IMR-90 (cell line): ENCODE data around the gene DERL3. TPM values are rescaled to one million over a fixed set of nuclear protein-coding genes. Genes with fewer than 3 reads are reported as not detected.

Experiments used
- ATAC-seq: fragments of 200-7000 bp; cut with Tn5 transposase; 2 replicates; pipeline ENCODE4 v1.9.1; 2020; ENCODE audit warnings: low read depth, mild to moderate bottlenecking, moderate library complexity
- BruUV-seq: library from RNA; stranded (reverse); fragments of 400-500 nt; replicated peaks from 2 replicates; lab custom pipeline; 2021; lab: Mats Ljungman, UMichigan
- CTCF ChIA-PET: fragments of 300-600 bp; formaldehyde crosslinking; extraction: SDS; loops from one replicate; lab custom pipeline; 2021; ENCODE audit warnings: antibody characterized with exemption; lab: Yijun Ruan, JAX
- POLR2A ChIA-PET: fragments of 300-600 bp; sonication (Branson Sonifier 250); formaldehyde crosslinking; loops from one replicate; lab custom pipeline; 2022; ENCODE audit warnings: antibody characterized with exemption; ENCODE audit not compliant: unreplicated experiment; lab: Charles Lee
- DNase-seq: peaks from one replicate; pipeline ENCODE4 v3.0.0; 2013
- H2AFZ ChIP-seq: replicated peaks from 2 replicates; pipeline ENCODE3; 2013; ENCODE audit warnings: low read length, mild to moderate bottlenecking; ENCODE audit not compliant: poor library complexity
- H2AK5ac ChIP-seq: 2 replicates; pipeline ENCODE4 v1.6.1; 2013; ENCODE audit warnings: low read depth, low read length, inconsistent platforms
- H2AK9ac ChIP-seq: replicated peaks from 2 replicates; pipeline ENCODE3; 2013; ENCODE audit warnings: mild to moderate bottlenecking, low read depth, low read length, moderate library complexity; ENCODE audit not compliant: poor library complexity
- H2BK120ac ChIP-seq: 2 replicates; pipeline ENCODE4 v1.6.1; 2013; ENCODE audit warnings: low read depth, low read length, inconsistent platforms
- H2BK15ac ChIP-seq: 3 replicates; pipeline ENCODE4 v1.6.1; 2013; ENCODE audit warnings: low read depth, low read length, inconsistent platforms
- H2BK20ac ChIP-seq: 2 replicates; pipeline ENCODE4 v1.6.1; 2013; ENCODE audit warnings: low read depth, mild to moderate bottlenecking, inconsistent platforms, low read length, moderate library complexity
- H2BK5ac ChIP-seq: 2 replicates; pipeline ENCODE4 v1.6.1; 2013; ENCODE audit warnings: mild to moderate bottlenecking, low read depth, low read length, inconsistent platforms; ENCODE audit not compliant: poor library complexity, severe bottlenecking
- H3K14ac ChIP-seq: replicated peaks from 2 replicates; pipeline ENCODE4 v1.6.1; 2013; ENCODE audit warnings: low read depth, low read length, inconsistent platforms
- H3K18ac ChIP-seq: 2 replicates; pipeline ENCODE4 v1.6.1; 2013; ENCODE audit warnings: low read depth, low read length, control low read depth
- H3K23ac ChIP-seq: 2 replicates; pipeline ENCODE4 v1.6.1; 2013; ENCODE audit warnings: low read depth, low read length, inconsistent platforms
- H3K27ac ChIP-seq: 2 replicates; pipeline ENCODE4 v1.5.1; 2013; ENCODE audit warnings: mild to moderate bottlenecking, control low read depth, low read length; ENCODE audit not compliant: insufficient read depth
- H3K27me3 ChIP-seq: 2 replicates; pipeline ENCODE4 v1.6.1; 2013; ENCODE audit warnings: low read length; ENCODE audit not compliant: control insufficient read depth, insufficient read depth
- H3K36me3 ChIP-seq: 2 replicates; pipeline ENCODE4 v1.6.1; 2013; ENCODE audit warnings: low read length, mixed read lengths; ENCODE audit not compliant: control insufficient read depth, insufficient read depth
- H3K4ac ChIP-seq: 2 replicates; pipeline ENCODE4 v1.6.1; 2013; ENCODE audit warnings: low read depth, low read length, inconsistent platforms
- H3K4me1 ChIP-seq: 2 replicates; pipeline ENCODE4 v1.6.1; 2013; ENCODE audit warnings: low read length, mixed read lengths; ENCODE audit not compliant: control insufficient read depth, insufficient read depth
- H3K4me2 ChIP-seq: 2 replicates; pipeline ENCODE4 v1.6.1; 2013; ENCODE audit warnings: low read depth, mild to moderate bottlenecking, control low read depth, low read length, moderate library complexity
- H3K4me3 ChIP-seq: 2 replicates; pipeline ENCODE4 v1.5.1; 2013; ENCODE audit warnings: low read depth, mild to moderate bottlenecking, control low read depth, low read length, moderate library complexity; ENCODE audit not compliant: insufficient read depth
- H3K56ac ChIP-seq: 2 replicates; pipeline ENCODE4 v1.6.1; 2013; ENCODE audit warnings: low read length, inconsistent platforms; ENCODE audit not compliant: insufficient read depth; ENCODE audit errors: extremely low read depth
- H3K79me1 ChIP-seq, 2 experiments: 2 replicates each; pipeline ENCODE4 v1.6.1; 2013; ENCODE audit warnings: low read length in 2 of 2, inconsistent platforms in 1 of 2, low read depth in 1 of 2
- H3K9ac ChIP-seq: 2 replicates; pipeline ENCODE4 v1.6.1; 2013; ENCODE audit warnings: low read depth, low read length, control low read depth
- H3K9me1 ChIP-seq: 2 replicates; pipeline ENCODE4 v1.6.1; 2013; ENCODE audit warnings: low read length, inconsistent platforms; ENCODE audit not compliant: insufficient read depth
- H3K9me3 ChIP-seq: 2 replicates; pipeline ENCODE4 v1.6.1; 2013; ENCODE audit warnings: low read length; ENCODE audit not compliant: control insufficient read depth, insufficient read depth
- H4K20me1 ChIP-seq: 2 replicates; pipeline ENCODE4 v1.6.1; 2013; ENCODE audit warnings: low read length, inconsistent platforms; ENCODE audit not compliant: insufficient read depth
- H4K5ac ChIP-seq: 2 replicates; pipeline ENCODE4 v1.6.1; 2013; ENCODE audit warnings: mild to moderate bottlenecking, low read depth, low read length, control low read depth
- H4K8ac ChIP-seq, 2 experiments: 2 replicates each; pipeline ENCODE4 v1.6.1; 2013; ENCODE audit warnings: low read depth in 2 of 2, low read length in 2 of 2, control low read depth in 1 of 2, inconsistent platforms in 1 of 2
- H4K91ac ChIP-seq: 2 replicates; pipeline ENCODE4 v1.6.1; 2013; ENCODE audit warnings: low read depth, low read length, inconsistent platforms; ENCODE audit not compliant: insufficient read depth
- CEBPB ChIP-seq: IDR thresholded peaks from 2 replicates; pipeline ENCODE4 v1.6.1; 2012; ENCODE audit warnings: low read depth, low read length, improper control_type of control experiment
- ELK1 ChIP-seq: fragments of 150-350 bp; IDR thresholded peaks from 2 replicates; pipeline ENCODE4 v1.6.1; 2016; ENCODE audit warnings: low read depth, mild to moderate bottlenecking, low read length, moderate library complexity, borderline replicate concordance
- MAFK ChIP-seq: IDR thresholded peaks from 2 replicates; pipeline ENCODE4 v1.6.1; 2012; ENCODE audit warnings: low read depth, low read length, improper control_type of control experiment
- MXI1 ChIP-seq: IDR thresholded peaks from 2 replicates; pipeline ENCODE4 v1.6.1; 2012; ENCODE audit warnings: low read depth, mild to moderate bottlenecking, low read length, moderate library complexity, borderline replicate concordance
- POLR2A ChIP-seq: IDR thresholded peaks from 2 replicates; pipeline ENCODE4 v1.6.1; 2012; ENCODE audit warnings: mild to moderate bottlenecking, low read depth, low read length
- RCOR1 ChIP-seq: IDR thresholded peaks from 2 replicates; pipeline ENCODE4 v1.6.1; 2012; ENCODE audit warnings: mild to moderate bottlenecking, low read length, improper control_type of control experiment; ENCODE audit not compliant: insufficient replicate concordance
- RFX5 ChIP-seq: IDR thresholded peaks from 2 replicates; pipeline ENCODE4 v1.8.0; 2012; ENCODE audit warnings: low read depth, mild to moderate bottlenecking, low read length, moderate library complexity
- WGBS, 2 experiments: methylation state at CpG; one replicate each; pipeline versions ENCODE4 v1.1.5 to v1.1.7; 2013; ENCODE audit warnings: missing lambda C conversion rate in 2 of 2; ENCODE audit not compliant: insufficient read length in 1 of 2; ENCODE audit errors: extremely low coverage in 2 of 2; 5-methylcytosine and 5-hydroxymethylcytosine counted together
- dilution Hi-C: fragments of 300-500 bp; cut with HindIII; formaldehyde crosslinking; loops from one replicate; pipeline ENCODE4 v1.14.3; 2018; ENCODE audit warnings: low sequenced_read_pairs; ENCODE audit not compliant: unreplicated experiment
- in situ Hi-C: fragments of 300-500 bp; cut with MboI; formaldehyde crosslinking; loops from 3 replicates; pipeline ENCODE4 v1.14.3; 2019; ENCODE audit warnings: low sequenced_read_pairs, inconsistent platforms, mixed read lengths
- intact Hi-C: fragments of 100-400 bp; cut with micrococcal nuclease; formaldehyde crosslinking; loops from 2 replicates; pipeline ENCODE4 v1.10.0; 2022
- polyA plus RNA-seq, 3 experiments: library from polyadenylated mRNA; depleted of rRNA; stranded (reverse); fragments of >200 nt; gene quantifications; 2 replicates each; pipeline ENCODE4 v1.2.3, GENCODE V29; 2012; ENCODE audit warnings: low replicate concordance in 1 of 3
- total RNA-seq: library from RNA; depleted of rRNA; stranded (reverse); fragments of >200 nt; gene quantifications from 2 replicates; pipeline ENCODE4 v1.2.3, GENCODE V29; 2012
- TF ChIP-seq, protein P1 (sequence below): fragments of 150-350 bp; IDR thresholded peaks from 2 replicates; pipeline ENCODE4 v1.6.1; 2017; ENCODE audit warnings: mild to moderate bottlenecking, antibody characterized with exemption, low read length, low read depth
- TF ChIP-seq, protein P2 (sequence below): conservative IDR thresholded peaks from 2 replicates; pipeline ENCODE4 v1.5.1; 2012; ENCODE audit warnings: mild to moderate bottlenecking, low read depth, low read length, improper control_type of control experiment

DERL3 gene
- total and polyA plus RNA-seq, 2 of the 4 experiments (the other 2 are of a cell fraction), result 0.18 to 0.62 TPM

GRCh38 chr22:23883658-23884057 is 44.9 kb upstream of the DERL3 start:
- Histone ChIP-seq H3K14ac (no peak overlapping the region), H2BK20ac (no peak overlapping the region), H3K36me3 (peaks cover 1% of the 10 kb centered on the region; the same call in 1 of the 2 replicates), H3K18ac (no peak overlapping the region), H2BK5ac (no peak overlapping the region), H2AK5ac (no peak overlapping the region), H3K4ac (no peak overlapping the region), H3K4me1 (peaks cover 2% of the 10 kb centered on the region; the same call in 1 of the 2 replicates), H4K20me1 (no peaks in the 10 kb centered on the region), H3K27me3 (no peaks in the 10 kb centered on the region), H3K9me3 (no peaks in the 10 kb centered on the region), H2BK15ac (no peak overlapping the region), H3K56ac (no peak overlapping the region), H3K4me2 (no peak overlapping the region), H3K27ac (no peak overlapping the region), H4K8ac (no peak overlapping the region), H3K4me3 (no peak overlapping the region), H4K91ac (no peak overlapping the region), H2AK9ac (no peak overlapping the region), H3K9ac (no peak overlapping the region), H2BK120ac (no peak overlapping the region), H2AFZ (no peak overlapping the region), H3K23ac (no peak overlapping the region), H3K9me1 (0 out of 2 replicates have a peak, but pooled peaks cover 3% of the 10 kb centered on the region), H4K5ac (no peak overlapping the region), H3K79me1 (no peaks in the 10 kb centered on the region)
- BruUV-seq, result no TSS peak
- POLR2A ChIA-PET, result no interaction called here
- no CpG with 5 or more reads among the region's 9 CpGs for WGBS, 2 experiments
- DNase-seq (no peak), ATAC-seq (no peak)
- TF ChIP-seq POLR2A (no peak), MAFK (no peak), CEBPB (no peak), ELK1 (no peak), MXI1 (no peak), RCOR1 (no peak), RFX5 (no peak)
- TF ChIP-seq, protein P1, sequence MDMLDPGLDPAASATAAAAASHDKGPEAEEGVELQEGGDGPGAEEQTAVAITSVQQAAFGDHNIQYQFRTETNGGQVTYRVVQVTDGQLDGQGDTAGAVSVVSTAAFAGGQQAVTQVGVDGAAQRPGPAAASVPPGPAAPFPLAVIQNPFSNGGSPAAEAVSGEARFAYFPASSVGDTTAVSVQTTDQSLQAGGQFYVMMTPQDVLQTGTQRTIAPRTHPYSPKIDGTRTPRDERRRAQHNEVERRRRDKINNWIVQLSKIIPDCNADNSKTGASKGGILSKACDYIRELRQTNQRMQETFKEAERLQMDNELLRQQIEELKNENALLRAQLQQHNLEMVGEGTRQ, result no peak
- TF ChIP-seq, protein P2, sequence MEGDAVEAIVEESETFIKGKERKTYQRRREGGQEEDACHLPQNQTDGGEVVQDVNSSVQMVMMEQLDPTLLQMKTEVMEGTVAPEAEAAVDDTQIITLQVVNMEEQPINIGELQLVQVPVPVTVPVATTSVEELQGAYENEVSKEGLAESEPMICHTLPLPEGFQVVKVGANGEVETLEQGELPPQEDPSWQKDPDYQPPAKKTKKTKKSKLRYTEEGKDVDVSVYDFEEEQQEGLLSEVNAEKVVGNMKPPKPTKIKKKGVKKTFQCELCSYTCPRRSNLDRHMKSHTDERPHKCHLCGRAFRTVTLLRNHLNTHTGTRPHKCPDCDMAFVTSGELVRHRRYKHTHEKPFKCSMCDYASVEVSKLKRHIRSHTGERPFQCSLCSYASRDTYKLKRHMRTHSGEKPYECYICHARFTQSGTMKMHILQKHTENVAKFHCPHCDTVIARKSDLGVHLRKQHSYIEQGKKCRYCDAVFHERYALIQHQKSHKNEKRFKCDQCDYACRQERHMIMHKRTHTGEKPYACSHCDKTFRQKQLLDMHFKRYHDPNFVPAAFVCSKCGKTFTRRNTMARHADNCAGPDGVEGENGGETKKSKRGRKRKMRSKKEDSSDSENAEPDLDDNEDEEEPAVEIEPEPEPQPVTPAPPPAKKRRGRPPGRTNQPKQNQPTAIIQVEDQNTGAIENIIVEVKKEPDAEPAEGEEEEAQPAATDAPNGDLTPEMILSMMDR, result no peak
- dilution Hi-C loops (no loop called here), intact Hi-C loops (no loop called here), in situ Hi-C loops (no loop called here)
- CTCF ChIA-PET, result no interaction called here
